ENCODE results near the gene KCTD6. TPM values are rescaled to one million over a fixed set of nuclear protein-coding genes. Genes with fewer than 3 reads are reported as not detected.
"Not testable (repeated sequence)": the region's sequence is repeated elsewhere in the genome, so short reads cannot be mapped to it uniquely, and the experiment has no call there.

Gene KCTD6
- total RNA-seq, 2 donors from 2014 or later: 4.9 to 5.2 TPM

DNA sequence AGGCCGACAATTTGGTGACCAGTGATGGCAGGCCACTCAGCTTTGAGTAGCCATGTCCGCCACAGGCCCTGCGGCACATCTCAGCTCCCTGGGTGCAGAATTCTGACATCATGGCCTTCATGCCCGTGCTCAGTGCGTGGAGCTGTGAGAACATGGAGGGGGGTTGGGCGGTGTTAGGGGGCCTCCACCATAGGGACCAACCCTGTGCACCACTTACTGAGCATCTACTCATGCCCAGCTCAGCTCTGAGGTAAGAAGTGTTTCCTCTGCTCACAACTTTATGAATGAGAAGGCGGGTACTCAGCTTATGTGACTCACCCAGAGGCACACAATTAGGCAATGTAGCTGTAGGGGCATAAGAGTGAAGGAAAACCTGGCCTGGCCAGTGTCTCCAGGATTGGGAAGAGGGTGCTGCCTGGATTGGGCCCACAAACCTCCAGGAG lies 34.6 kb downstream of the KCTD6 start:
- H3K4me1 Mint-ChIP-seq: no peaks in the 10 kb centered on the region
- no peaks in the 10 kb centered on the region for H3K9me3 Mint-ChIP-seq
- H3K36me3 Mint-ChIP-seq (ENCODE audit: low read depth): no peaks in the 10 kb centered on the region
- H3K4me3 Mint-ChIP-seq: no peak overlapping the region
- peak; percentile 31 for ATAC-seq (replicated peaks)
- no peak overlapping the region for H3K27ac Mint-ChIP-seq
- H3K27me3 Mint-ChIP-seq: no peaks in the 10 kb centered on the region

DNA sequence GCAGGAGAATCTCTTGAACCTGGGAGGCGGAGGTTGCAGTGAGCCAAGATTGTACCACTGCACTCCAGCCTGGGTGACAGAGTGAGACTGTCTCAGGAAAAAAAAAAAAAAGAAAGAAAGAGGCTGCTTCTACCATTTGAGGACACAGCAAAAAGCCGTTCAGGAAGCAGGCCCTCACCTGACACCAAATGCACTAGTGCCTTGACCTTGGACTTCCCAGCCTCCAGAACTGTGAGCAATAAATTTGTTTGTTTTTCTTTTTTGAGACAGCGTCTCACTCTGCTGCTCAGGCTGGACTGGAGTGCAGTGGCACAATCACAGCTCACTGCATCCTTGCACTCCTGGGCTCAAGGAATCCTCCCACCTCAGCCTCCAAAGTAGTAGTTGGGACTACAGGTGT lies 35.5 kb downstream of the KCTD6 start:
- not testable (repeated sequence) for H3K27me3 Mint-ChIP-seq; H3K4me1 Mint-ChIP-seq; H3K9me3 Mint-ChIP-seq; H3K4me3 Mint-ChIP-seq; H3K27ac Mint-ChIP-seq; H3K36me3 Mint-ChIP-seq (ENCODE audit: low read depth); ATAC-seq (replicated peaks)

DNA sequence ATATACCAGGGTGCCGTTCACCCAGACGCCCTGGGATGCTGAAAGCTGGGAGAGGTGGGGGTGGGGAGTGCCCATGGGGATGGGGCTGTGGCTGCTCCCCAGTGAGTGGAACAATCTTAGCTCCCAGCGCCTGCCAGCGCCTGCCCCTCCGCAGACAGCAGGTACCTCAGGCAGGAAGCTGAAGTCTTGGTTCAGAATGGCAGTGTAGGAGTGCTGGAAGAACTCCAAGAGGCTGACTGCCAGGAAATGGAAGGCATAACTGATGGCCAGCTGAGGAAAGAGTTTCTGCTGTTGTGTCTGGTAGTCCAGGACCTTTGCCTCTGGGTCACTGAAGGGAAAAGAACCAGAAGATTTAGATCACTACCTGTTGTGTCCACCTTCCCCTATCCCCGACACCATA lies 36.7 kb downstream of the KCTD6 start:
- Mint-ChIP-seq H3K4me3 (no peak overlapping the region), H3K9me3 (no peaks in the 10 kb centered on the region), H3K36me3 (ENCODE audit: low read depth) (no peaks in the 10 kb centered on the region), H3K27me3 (no peaks in the 10 kb centered on the region), H3K27ac (no peak overlapping the region), H3K4me1 (peaks cover 5% of the 10 kb centered on the region)
- no peak for ATAC-seq (replicated peaks)

DNA sequence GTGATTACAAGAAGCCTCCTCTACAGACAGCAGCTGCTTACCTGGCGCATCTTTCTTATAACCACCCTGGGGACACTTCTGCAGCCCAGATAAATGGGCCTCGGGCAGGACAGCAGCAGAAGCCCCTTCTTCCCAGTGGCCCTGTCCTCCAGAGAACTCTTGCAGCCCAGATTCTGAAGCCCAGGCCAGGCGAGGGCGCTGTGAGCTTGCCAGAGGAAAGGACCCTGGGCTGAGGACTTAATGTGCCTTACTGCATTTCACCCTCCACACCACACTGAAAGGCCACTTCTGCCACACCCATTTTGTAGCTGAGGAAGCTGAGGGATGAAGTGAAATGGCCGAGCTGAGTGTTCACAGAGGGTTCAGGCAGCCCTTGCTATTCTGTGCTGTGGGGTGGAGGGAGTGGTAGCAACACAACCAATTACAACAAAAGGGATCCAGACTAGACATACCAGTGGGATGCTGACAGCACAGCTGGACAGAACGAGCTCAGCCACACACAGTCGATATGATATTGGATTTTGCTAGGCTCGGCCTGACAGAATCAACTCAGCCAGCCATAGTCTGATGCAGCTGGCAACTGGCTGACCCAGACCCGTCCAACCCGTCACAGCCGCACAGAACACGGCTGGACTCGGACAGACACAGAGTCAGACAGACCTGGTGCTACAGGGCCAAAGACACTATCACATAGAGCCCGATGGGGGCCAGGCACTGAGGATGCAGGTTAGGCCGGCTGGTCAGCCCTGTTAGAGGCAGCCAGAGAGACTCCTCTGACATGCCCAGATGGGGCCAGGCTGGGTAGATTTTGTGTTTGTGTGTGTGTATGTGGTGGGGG lies 37.8 kb downstream of the KCTD6 start:
- no peak for ATAC-seq (replicated peaks)
- H3K9me3 Mint-ChIP-seq: no peaks in the 10 kb centered on the region
- no peak overlapping the region for H3K27ac Mint-ChIP-seq
- no peaks in the 10 kb centered on the region for H3K27me3 Mint-ChIP-seq
- no peak overlapping the region for H3K4me3 Mint-ChIP-seq
- peaks cover 5% of the 10 kb centered on the region for H3K4me1 Mint-ChIP-seq
- H3K36me3 Mint-ChIP-seq (ENCODE audit: low read depth): no peaks in the 10 kb centered on the region

DNA sequence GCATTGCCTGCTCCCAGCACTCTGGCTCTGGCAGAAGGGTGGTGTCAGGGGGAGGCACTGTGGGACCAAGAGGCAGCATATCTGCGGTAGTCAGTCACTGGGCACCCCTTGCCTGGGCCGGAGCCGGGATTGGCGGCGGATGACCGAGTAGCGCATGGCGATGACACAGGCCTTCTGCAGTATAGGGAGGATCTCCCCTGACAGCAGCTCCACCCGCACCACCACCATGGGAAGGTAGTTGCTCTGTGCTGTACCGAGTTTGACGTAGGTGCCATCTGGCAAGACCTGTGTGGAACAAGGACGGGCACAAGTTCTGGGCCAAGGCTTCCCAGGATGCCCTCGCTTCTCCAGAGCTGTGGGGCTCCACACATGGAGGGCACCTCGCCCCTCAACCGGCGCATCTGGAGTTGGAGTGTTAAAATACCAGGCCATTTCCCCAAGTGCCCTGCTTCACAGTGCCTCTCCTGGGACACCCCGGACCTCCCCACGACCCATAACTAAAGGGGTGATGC lies 38.5 kb downstream of the KCTD6 start:
- ATAC-seq (replicated peaks): no peak
- Mint-ChIP-seq H3K9me3 (no peaks in the 10 kb centered on the region), H3K36me3 (ENCODE audit: low read depth) (no peaks in the 10 kb centered on the region), H3K27ac (no peak overlapping the region), H3K27me3 (no peaks in the 10 kb centered on the region), H3K4me3 (no peak overlapping the region), H3K4me1 (peaks cover 5% of the 10 kb centered on the region)

DNA sequence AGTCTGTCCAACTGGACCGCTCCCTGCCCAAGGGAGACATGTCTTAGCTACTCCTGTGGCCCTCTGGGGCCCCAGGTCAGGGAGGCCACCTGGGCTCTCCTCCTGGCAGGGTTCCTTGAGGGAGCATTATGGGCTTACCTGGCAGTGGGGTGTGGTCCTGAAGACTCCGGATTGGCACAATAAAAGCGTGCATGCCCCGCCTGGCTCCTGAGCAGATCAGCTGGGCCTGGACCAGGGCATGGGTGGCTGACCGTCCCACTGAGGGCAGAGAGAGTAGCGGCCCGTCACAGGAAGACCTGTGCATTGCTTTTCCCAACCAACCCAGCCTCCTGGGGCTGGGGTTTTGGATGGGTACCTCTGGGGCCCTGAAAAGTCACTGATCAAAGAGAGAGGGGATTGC lies 39.7 kb downstream of the KCTD6 start:
- Mint-ChIP-seq H3K27ac (no peak overlapping the region), H3K4me3 (no peak overlapping the region), H3K4me1 (peaks cover 5% of the 10 kb centered on the region), H3K36me3 (ENCODE audit: low read depth) (no peaks in the 10 kb centered on the region), H3K27me3 (no peaks in the 10 kb centered on the region), H3K9me3 (no peaks in the 10 kb centered on the region)
- ATAC-seq (replicated peaks): no peak

DNA sequence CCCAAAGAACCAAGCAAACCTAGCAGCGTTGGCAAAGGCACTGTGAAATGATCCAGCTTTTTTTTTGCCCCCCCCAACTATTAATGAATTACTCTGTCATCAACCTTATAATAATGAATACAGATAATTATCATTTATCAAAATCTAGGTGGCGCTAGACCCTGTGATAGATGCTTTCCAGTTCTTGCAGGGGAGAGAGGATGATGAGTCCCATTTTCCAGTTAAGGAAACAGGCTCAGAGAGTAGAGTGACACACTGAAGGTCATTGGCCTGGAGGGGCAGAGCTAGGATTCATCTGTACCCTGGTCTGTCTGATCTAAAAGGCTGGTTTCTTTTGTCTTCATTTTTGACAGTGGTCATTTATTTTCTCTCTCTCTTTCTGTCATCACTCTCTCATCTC lies 40.1 kb downstream of the KCTD6 start:
- Mint-ChIP-seq H3K9me3 (no peaks in the 10 kb centered on the region), H3K27me3 (no peaks in the 10 kb centered on the region), H3K4me1 (peaks cover 5% of the 10 kb centered on the region), H3K4me3 (no peak overlapping the region), H3K27ac (no peak overlapping the region), H3K36me3 (ENCODE audit: low read depth) (no peaks in the 10 kb centered on the region)
- no peak for ATAC-seq (replicated peaks)

DNA sequence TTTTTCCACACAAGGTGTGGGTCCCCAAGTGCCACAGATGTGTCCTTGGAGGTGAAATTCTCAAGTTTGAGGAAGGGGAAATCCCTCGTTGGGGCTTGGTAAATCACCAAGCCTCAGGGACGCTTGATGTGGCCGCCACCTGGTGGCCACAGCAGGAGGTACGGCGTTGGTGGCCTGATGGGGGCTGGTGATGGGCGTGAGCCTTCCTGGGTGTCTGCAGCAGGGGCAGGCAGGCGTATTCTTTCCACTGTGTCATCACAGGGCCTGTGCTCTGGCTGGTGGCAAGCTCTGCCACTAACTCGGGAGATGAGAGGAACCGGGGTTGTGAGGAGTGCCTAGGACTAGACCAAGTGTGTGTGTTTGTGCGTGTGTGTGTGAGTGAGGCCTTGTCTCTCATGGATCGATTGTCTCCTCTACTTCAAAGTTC lies 40.9 kb downstream of the KCTD6 start:
- no peak overlapping the region for H3K27ac Mint-ChIP-seq
- H3K9me3 Mint-ChIP-seq: no peaks in the 10 kb centered on the region
- no peaks in the 10 kb centered on the region for H3K27me3 Mint-ChIP-seq
- no peak overlapping the region for H3K4me3 Mint-ChIP-seq
- peak; percentile 95 for ATAC-seq (replicated peaks)
- H3K36me3 Mint-ChIP-seq (ENCODE audit: low read depth): no peaks in the 10 kb centered on the region
- peaks cover 5% of the 10 kb centered on the region for H3K4me1 Mint-ChIP-seq

DNA sequence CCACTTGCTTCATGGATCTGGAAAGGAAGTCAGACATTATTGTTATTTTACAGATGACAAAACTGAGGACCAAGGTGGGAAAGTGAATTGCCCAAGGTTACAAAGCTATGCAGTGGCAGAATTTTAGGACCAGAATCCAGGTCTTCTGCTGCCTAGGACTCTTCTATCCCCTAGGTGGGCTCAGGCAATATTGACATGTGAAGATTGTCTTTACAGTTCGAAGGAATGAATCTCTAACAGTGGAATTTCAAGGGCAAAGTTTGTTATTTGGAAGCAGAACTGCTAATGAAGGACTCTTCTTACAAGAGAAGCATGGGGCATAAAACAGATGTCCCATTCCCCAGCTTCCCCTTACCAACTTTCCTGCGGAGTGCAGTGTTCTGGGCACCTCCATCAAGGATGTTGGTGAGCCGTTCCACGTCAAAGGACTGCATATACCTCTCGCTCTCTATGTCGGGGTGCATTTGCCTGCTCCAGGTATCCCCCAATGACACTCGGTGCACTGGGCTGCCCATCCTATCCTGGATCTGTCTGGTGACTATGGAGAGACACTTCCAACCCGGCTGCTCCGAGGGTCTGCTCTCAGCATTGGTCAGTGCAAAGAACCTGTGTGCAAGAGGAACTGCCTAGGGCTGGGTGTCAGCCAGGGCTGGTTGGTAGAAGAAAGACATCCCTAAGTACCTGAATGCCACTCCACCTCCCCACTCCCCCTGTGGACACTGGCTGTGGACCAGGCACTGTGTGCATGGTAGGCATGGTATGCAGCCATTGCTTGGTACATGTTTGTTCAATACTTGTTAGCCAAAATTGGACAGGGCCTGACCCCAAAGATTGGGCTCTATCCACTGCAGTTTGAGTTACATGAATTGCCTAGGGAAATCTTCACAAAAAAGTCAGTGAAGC lies 42.9 kb downstream of the KCTD6 start:
- Mint-ChIP-seq H3K9me3 (no peaks in the 10 kb centered on the region), H3K4me3 (no peak overlapping the region), H3K27me3 (no peaks in the 10 kb centered on the region), H3K36me3 (ENCODE audit: low read depth) (no peaks in the 10 kb centered on the region), H3K27ac (no peak overlapping the region), H3K4me1 (peaks cover 5% of the 10 kb centered on the region)
- no peak for ATAC-seq (replicated peaks)

DNA sequence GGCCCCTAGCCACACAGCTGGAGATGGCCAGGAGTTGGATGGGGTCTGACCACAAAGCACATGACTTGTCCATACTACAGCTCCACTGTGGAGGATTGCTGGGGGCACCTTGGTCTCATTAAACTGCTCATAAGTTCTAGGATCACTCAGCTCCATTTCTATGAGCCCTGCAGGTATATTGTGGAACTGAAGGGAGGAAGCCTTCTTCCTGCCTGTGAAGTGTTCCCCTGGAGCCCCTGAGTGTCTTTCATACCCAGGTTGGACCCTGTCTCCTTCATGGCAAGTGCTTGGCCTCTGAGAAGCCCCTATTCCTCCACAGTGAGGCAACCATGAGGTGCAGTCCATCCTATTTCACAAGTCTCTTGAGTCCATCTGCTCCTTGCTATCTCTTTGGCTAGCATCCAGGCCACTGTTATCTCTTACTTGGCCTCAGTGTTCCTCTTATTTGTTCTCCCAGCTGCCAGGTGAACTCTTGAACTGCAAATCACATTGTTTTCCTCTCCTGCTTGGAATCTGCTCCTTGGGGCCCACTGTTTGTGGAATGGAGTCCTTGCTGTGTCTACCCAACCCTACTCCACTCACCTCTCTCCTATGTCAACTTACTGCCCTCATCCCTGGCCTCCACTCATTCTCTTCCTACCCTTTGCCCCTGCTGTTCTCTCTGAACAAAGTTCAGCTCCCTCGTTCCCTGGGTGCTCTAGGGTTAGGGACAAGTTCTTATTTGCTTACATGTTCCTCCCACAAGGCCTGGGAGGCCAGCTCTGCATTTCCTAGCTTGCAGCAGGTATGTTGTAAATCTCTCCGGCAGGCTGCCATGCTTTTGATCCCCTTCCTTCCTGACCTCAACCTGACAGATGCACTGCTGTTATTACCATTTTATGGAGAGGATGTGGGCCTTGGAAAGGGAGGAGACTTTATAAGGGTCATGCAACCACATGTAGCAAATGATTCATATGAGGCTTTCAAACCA lies 43.9 kb downstream of the KCTD6 start:
- Mint-ChIP-seq H3K4me3 (no peak overlapping the region), H3K4me1 (peaks cover 5% of the 10 kb centered on the region), H3K9me3 (no peaks in the 10 kb centered on the region), H3K36me3 (ENCODE audit: low read depth) (no peaks in the 10 kb centered on the region), H3K27ac (no peak overlapping the region), H3K27me3 (no peaks in the 10 kb centered on the region)
- ATAC-seq (replicated peaks): no peak

DNA sequence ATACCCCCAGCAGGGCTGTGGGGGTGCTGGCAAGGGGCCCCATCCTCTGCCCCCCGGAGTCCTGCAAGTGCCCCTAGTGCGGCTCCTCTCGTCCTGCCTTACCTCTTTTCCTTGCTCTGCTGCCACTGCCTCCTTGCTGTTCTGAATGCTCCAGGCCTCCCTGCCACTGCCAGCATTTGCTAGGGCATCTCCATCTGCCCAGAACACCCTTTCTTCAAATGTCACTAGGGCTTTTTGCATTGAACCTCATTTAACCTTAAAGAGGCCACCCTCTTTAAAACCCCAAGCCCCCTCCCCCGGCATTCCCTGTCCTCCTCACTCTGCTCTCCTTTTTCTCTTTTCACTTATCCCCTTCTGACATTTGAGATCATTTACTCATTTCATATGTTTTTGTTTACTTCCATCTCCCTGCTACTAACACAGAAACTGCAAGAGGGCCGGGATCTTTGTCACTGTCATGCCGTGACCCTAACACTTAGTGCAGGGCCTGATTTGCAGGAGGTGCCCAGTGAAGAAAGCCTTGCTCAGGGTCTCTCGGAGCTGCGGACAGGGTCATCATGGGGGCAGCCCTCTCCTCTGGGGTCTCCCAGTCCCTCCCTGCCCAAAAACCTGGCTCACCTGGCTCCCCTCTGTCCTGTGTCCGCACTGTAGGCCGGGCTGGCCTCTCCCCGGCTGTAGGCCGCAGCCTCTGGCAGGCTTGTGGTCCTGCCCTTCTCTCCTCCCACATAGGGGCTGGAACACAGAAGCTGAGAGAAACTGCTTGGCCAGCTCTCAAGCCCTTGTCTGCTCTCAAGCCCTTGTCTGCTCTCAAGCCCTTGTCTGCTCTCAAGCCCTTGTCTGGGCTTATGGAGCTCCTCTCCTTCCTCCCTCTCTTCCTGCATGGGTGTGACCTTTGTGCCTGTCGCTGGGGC lies 44.9 kb downstream of the KCTD6 start, which contains the start of gene ACOX2:
TSS of gene ACOX2 (minus strand) at position 690 of the 911 bp plus-strand sequence. CDS start 2,084 bp downstream, outside the sequence.
- Mint-ChIP-seq H3K9me3 (no peaks in the 10 kb centered on the region), H3K4me1 (peaks cover 5% of the 10 kb centered on the region), H3K27ac (no peak within 1 kb of the TSS), H3K27me3 (no peaks in the 10 kb centered on the region), H3K36me3 (ENCODE audit: low read depth) (no peaks in the 10 kb centered on the region), H3K4me3 (no peak within 1 kb of the TSS)
- no peak for ATAC-seq (replicated peaks)

DNA sequence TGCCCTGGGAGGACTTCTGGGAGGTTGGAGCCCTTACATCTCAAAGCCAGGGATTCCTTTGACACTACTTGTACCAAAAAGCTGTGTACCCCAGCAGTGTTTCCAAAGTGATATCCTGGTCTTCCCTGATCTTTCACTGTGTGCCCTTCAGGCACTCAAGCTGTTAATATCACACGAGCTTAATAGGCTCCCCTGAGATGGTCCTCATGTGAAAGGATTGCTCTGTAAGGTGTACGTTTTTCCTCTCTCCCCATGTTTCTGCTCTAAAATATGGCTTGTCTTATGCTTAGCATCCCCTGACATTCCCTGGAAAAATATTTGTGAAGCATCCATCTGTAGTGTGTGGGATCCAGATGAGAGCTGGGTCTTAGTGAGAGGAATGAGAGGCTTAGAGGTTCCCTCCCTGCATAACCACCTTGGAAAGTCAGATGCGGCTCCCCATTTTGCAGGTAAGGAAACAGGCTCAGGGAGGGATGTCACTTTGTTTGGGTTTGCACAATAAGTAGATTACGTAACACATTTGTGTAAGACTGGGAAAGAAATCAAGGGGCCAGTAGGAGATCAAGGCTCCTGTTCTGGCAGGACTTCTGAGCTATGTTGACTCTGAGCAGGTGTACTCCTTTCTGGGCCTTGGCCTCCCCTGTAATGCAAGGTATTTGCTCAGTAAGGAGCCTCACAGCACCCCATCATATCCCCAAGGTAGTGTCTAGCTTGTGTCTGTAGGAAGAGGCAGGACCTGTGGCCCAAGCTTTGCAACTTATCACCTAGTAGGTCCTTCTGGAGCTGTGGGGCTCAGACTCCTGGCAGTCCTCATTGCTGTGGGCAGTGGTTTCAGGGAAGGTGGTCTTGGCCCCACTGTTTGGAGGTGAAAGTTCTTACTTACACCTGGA lies 45.8 kb downstream of the KCTD6 start:
- Mint-ChIP-seq H3K9me3 (no peaks in the 10 kb centered on the region), H3K4me3 (no peak overlapping the region), H3K4me1 (peaks cover 2% of the 10 kb centered on the region), H3K27ac (no peak overlapping the region), H3K36me3 (ENCODE audit: low read depth) (no peaks in the 10 kb centered on the region), H3K27me3 (no peaks in the 10 kb centered on the region)
- ATAC-seq (replicated peaks): no peak

Data from activated T-helper 17 cell treated with anti-CD3 and anti-CD28 coated beads, Interleukin-2, amount 50 U/mL, for 72 hours (primary cell).